HepG2 (cell line): Measurements from ENCODE around the gene SIK3. TPM values are rescaled to one million over a fixed set of nuclear protein-coding genes. Genes with fewer than 3 reads are reported as not detected.

Experiments
- ATAC-seq: fragments of 200-7000 bp; cut with Tn5 transposase; 3 replicates; pipeline ENCODE4 v1.9.1; 2020; ENCODE audit warnings: mild to moderate bottlenecking, moderate library complexity
- BruUV-seq: library from RNA; stranded (reverse); fragments of 400-500 nt; replicated peaks from 2 replicates; lab custom pipeline; 2021; lab: Mats Ljungman, UMichigan
- CTCF ChIA-PET: fragments of 300-600 bp; formaldehyde crosslinking; extraction: SDS; loops from one replicate; lab custom pipeline; 2021; ENCODE audit warnings: low total read pairs, inconsistent platforms, low intra/inter-chr PET ratio; lab: Yijun Ruan, JAX
- POLR2A ChIA-PET: fragments of 350-600 bp; sonication (Branson Sonifier 250); formaldehyde crosslinking; loops from one replicate; lab custom pipeline; 2020; ENCODE audit warnings: antibody characterized with exemption, inconsistent platforms; lab: Yijun Ruan, JAX
- DNase-seq: peaks from one replicate; pipeline ENCODE4 v3.0.0-alpha.2; 2015; ENCODE audit warnings: low spot score
- FAIRE-seq: peaks from 3 replicates; lab custom pipeline; 2011; peaks lifted over from hg19 to GRCh38; lab: Jason Lieb, UNC
- H2AFZ ChIP-seq: one replicate; pipeline ENCODE4 v1.6.1; 2011; ENCODE audit warnings: low read length, inconsistent platforms
- H3K27ac ChIP-seq: fragments of 300-600 bp; 3 replicates; pipeline ENCODE4 v1.8.0; 2011; ENCODE audit warnings: mixed run types, mild to moderate bottlenecking, mixed read lengths, low read length, inconsistent platforms; ENCODE audit not compliant: insufficient read depth; ENCODE audit errors: extremely low read length
- H3K27me3 ChIP-seq, 2 experiments: fragments of 200-600 bp in 1 of 2; 2 replicates in 1 of 2; 3 replicates in 1 of 2; pipeline versions ENCODE4 v1.6.0 to v1.8.0; 2011; ENCODE audit warnings: low read length in 2 of 2, mild to moderate bottlenecking in 2 of 2, moderate library complexity in 2 of 2, inconsistent platforms in 1 of 2; ENCODE audit not compliant: insufficient read depth in 2 of 2, control insufficient read depth in 1 of 2
- H3K36me3 ChIP-seq, 2 experiments: fragments of 200-600 bp in 1 of 2; replicated peaks in 1 of 2; 2 replicates in 1 of 2; 3 replicates in 1 of 2; pipeline versions ENCODE4 v1.5.1 to v1.8.0; 2011; ENCODE audit warnings: low read length in 2 of 2, inconsistent platforms in 1 of 2; ENCODE audit not compliant: insufficient read depth in 2 of 2, control insufficient read depth in 1 of 2
- H3K4me1 ChIP-seq: 2 replicates; pipeline ENCODE4 v1.5.1; 2012; ENCODE audit warnings: low read length, inconsistent platforms; ENCODE audit not compliant: insufficient read depth
- H3K4me2 ChIP-seq: 2 replicates; pipeline ENCODE4 v1.6.0; 2011; ENCODE audit warnings: low read depth, low read length, inconsistent platforms
- H3K4me3 ChIP-seq, 3 experiments: fragments of 200-600 bp in 1 of 3; sonication (generic), shearing (Covaris generic) in 1 of 3; replicated peaks in 1 of 3; 2 replicates each; pipeline ENCODE4 v1.5.1; 2011 to 2016; ENCODE audit warnings: low read length in 3 of 3, inconsistent platforms in 2 of 3, low read depth in 2 of 3, mild to moderate bottlenecking in 2 of 3, control low read depth in 1 of 3, mixed read lengths in 1 of 3; ENCODE audit not compliant: insufficient read depth in 1 of 3
- H3K79me2 ChIP-seq: one replicate; pipeline ENCODE4 v1.6.1; 2011; ENCODE audit warnings: low read length, inconsistent platforms; ENCODE audit not compliant: insufficient read depth
- H3K9ac ChIP-seq: 2 replicates; pipeline ENCODE4 v1.6.0; 2011; ENCODE audit warnings: mild to moderate bottlenecking, low read depth, low read length, inconsistent platforms; ENCODE audit not compliant: insufficient read depth
- H3K9me3 ChIP-seq: 2 replicates; pipeline ENCODE4 v1.5.1; 2012; ENCODE audit warnings: mild to moderate bottlenecking, low read length
- H4K20me1 ChIP-seq: 2 replicates; pipeline ENCODE4 v1.6.0; 2011; ENCODE audit warnings: inconsistent platforms, mild to moderate bottlenecking, low read length, moderate library complexity; ENCODE audit not compliant: insufficient read depth
- ATF4 ChIP-seq, 2 experiments: fragments of 450-650 bp in 1 of 2; sonication (generic) in 1 of 2; formaldehyde crosslinking; IDR thresholded peaks; 2 replicates each; pipeline versions ENCODE4 v1.5.0 to v1.8.0; 2020 to 2022; ENCODE audit warnings: mild to moderate bottlenecking in 1 of 2, missing genetic modification reagents in 1 of 2
- DBP ChIP-seq: sonication (generic); formaldehyde crosslinking; IDR thresholded peaks from 2 replicates; pipeline ENCODE4 v1.4.0; 2020; ENCODE audit warnings: missing genetic modification reagents; ENCODE audit errors: not compliant biosample characterization
- DR1 ChIP-seq: sonication (generic); formaldehyde crosslinking; IDR thresholded peaks from 2 replicates; pipeline ENCODE4 v1.8.0; 2021; ENCODE audit warnings: mild to moderate bottlenecking, missing genetic modification reagents, inconsistent platforms
- ERF ChIP-seq: IDR thresholded peaks from 2 replicates; pipeline ENCODE4 v1.6.1; 2018; ENCODE audit warnings: missing biosample characterization, missing genetic modification reagents
- LRRFIP1 ChIP-seq: sonication (generic); formaldehyde crosslinking; conservative IDR thresholded peaks from 2 replicates; pipeline ENCODE4 v1.4.0; 2020; ENCODE audit warnings: missing genetic modification reagents
- MEIS1 ChIP-seq: sonication (generic); formaldehyde crosslinking; IDR thresholded peaks from 2 replicates; pipeline ENCODE4 v1.9.0; 2021; ENCODE audit warnings: mild to moderate bottlenecking, missing genetic modification reagents, moderate library complexity, borderline replicate concordance
- SAFB2 ChIP-seq: sonication (generic); formaldehyde crosslinking; IDR thresholded peaks from 2 replicates; pipeline ENCODE4 v1.5.1; 2020; ENCODE audit warnings: missing genetic modification reagents, low read depth, mild to moderate bottlenecking, borderline replicate concordance
- SMYD3 ChIP-seq: sonication (generic); formaldehyde crosslinking; IDR thresholded peaks from 2 replicates; pipeline ENCODE4 v1.8.1; 2023; ENCODE audit warnings: mild to moderate bottlenecking, missing genetic modification reagents
- ZNF256 ChIP-seq: sonication (generic); formaldehyde crosslinking; conservative IDR thresholded peaks from 2 replicates; pipeline ENCODE4 v1.4.0; 2020; ENCODE audit warnings: missing genetic modification reagents
- ZNF337 ChIP-seq: sonication (generic); formaldehyde crosslinking; IDR thresholded peaks from 2 replicates; pipeline ENCODE4 v1.5.1; 2020; ENCODE audit warnings: missing genetic modification reagents, low read depth, mild to moderate bottlenecking, borderline replicate concordance
- WGBS: methylation state at CpG from one replicate; pipeline ENCODE4 v1.1.6; 2017; ENCODE audit warnings: low lambda C conversion rate; 5-methylcytosine and 5-hydroxymethylcytosine counted together
- in situ Hi-C: cut with HindIII; loops from 2 replicates; pipeline ENCODE4 v1.10.0; 2017; ENCODE audit warnings: low pct_unique_long_range_greater_than_20kb; ENCODE audit not compliant: extremely low pct_ligation_motif_present
- intact Hi-C: fragments of 100-400 bp; cut with micrococcal nuclease; formaldehyde crosslinking; loops from one replicate; pipeline ENCODE4 v1.10.0; 2022; ENCODE audit not compliant: unreplicated experiment
- polyA plus RNA-seq, 8 experiments: library from polyadenylated mRNA; depleted of rRNA in 3 of 8; stranded (reverse) in 7 of 8; unstranded in 1 of 8; fragments of >200 nt; fragmentation: Illumina TruSeq in 4 of 8; extraction: Trizol in 4 of 8; gene quantifications; 2 replicates each; pipeline versions ENCODE4 v1.2.1 to v1.2.3, GENCODE V29; 2011 to 2016; ENCODE audit warnings: low read depth in 4 of 8, missing spikeins in 1 of 8, mixed read lengths in 1 of 8; ENCODE audit not compliant: insufficient read depth in 1 of 8
- total RNA-seq, 5 experiments: library from RNA; depleted of rRNA; stranded (reverse); fragments of >200 nt; fragmentation: Illumina TruSeq; extraction: Trizol; gene quantifications; 2 replicates each; pipeline ENCODE4 v1.2.3, GENCODE V29; 2016; ENCODE audit warnings: low read depth in 1 of 5

Gene SIK3
- total and polyA plus RNA-seq, 2 of the 13 experiments (the other 11 are each of a cell fraction or from before 2014, with no cell fraction given), result 5.7 to 9.8 TPM

GRCh38 chr11:116969694-116970093, 128.5 kb downstream of the SIK3 start:
- Histone ChIP-seq H3K36me3 (no peaks in the 10 kb centered on the region), H2AFZ (no peak overlapping the region), H3K27me3 (no peaks in the 10 kb centered on the region; a peak in 1 of 5 replicates), H3K4me2 (no peak overlapping the region), H3K79me2 (peaks cover 16% of the 10 kb centered on the region), H4K20me1 (0 out of 2 replicates have a peak, but pooled peaks cover 3% of the 10 kb centered on the region), H3K9ac (no peak overlapping the region), H3K9me3 (no peaks in the 10 kb centered on the region), H3K4me3 (no peak overlapping the region)
- FAIRE-seq (no peak), ATAC-seq (no peak), DNase-seq (no peak)
- intact Hi-C loops, result no loop called here
- WGBS, result 95% methylated on average over 2 of the region's 2 CpGs
- POLR2A ChIA-PET, result interaction anchor here (0.7 kb wide), 1 partner anchor 138 kb away, joined by 3 read pairs; no protein-coding TSS in a partner anchor
- CTCF ChIA-PET, result no interaction called here
- TF ChIP-seq ZNF256 (CRISPR knock-in tag), result no peak
- no peak for TF ChIP-seq ERF (CRISPR knock-in tag)
- no peak for TF ChIP-seq DBP (CRISPR knock-in tag)
- TF ChIP-seq, all 625 proteins: peak for 0
- Histone ChIP-seq H3K27ac (no peak overlapping the region), H3K4me1 (peaks cover 11% of the 10 kb centered on the region)
- in situ Hi-C loops, result no loop called here
- no TSS peak for BruUV-seq

- Histone ChIP-seq H3K4me2 (no peak overlapping the region), H3K79me2 (peaks cover 13% of the 10 kb centered on the region), H4K20me1 (peaks cover 3% of the 10 kb centered on the region; the same call in 1 of the 2 replicates), H3K4me1 (no peaks in the 10 kb centered on the region), H3K27ac (no peak overlapping the region), H3K9me3 (no peaks in the 10 kb centered on the region), H2AFZ (no peak overlapping the region), H3K27me3 (no peaks in the 10 kb centered on the region; a peak in 1 of 5 replicates), H3K36me3 (peaks cover 0 to 2% of the 10 kb centered on the region in 2 experiments; a peak in 2 of 5 replicates), H3K4me3 (no peak overlapping the region), H3K9ac (no peak overlapping the region)
- in situ Hi-C loops, result no loop called here
- intact Hi-C loops, result no loop called here
- POLR2A ChIA-PET, result no interaction called here
- TF ChIP-seq ZNF337 (CRISPR knock-in tag) (no peak), SAFB2 (CRISPR knock-in tag) (no peak), SMYD3 (CRISPR knock-in tag) (no peak), DR1 (CRISPR knock-in tag) (no peak), LRRFIP1 (CRISPR knock-in tag) (no peak), ATF4 (CRISPR knock-in tag; IDR thresholded peaks at IDR 0.05) (no peak), MEIS1 (CRISPR knock-in tag) (no peak)
- WGBS, result 100% methylated on average over 4 of the region's 4 CpGs
- DNase-seq (no peak), FAIRE-seq (no peak), ATAC-seq (no peak)
- BruUV-seq, result no TSS peak
- CTCF ChIA-PET, result no interaction called here
Measured at GRCh38 chr11:116964269-116964668, 134.0 kb downstream of the SIK3 start.
